Type B pancreatic cell (in vitro differentiated cells): ENCODE measurements around the gene FOXN3. TPM values are rescaled to one million over a fixed set of nuclear protein-coding genes. Genes with fewer than 3 reads are reported as not detected.

Experiments used
- DNase-seq: peaks from one replicate; pipeline ENCODE4 v3.0.0; 2021; ENCODE audit warnings: mixed read lengths; ENCODE audit not compliant: unreplicated experiment; ENCODE audit errors: extremely low spot score
- H3K27ac Mint-ChIP-seq: 2 replicates; pipeline ENCODE4 v1.8.0; 2021; ENCODE audit warnings: mild to moderate bottlenecking, mixed read lengths
- H3K27me3 Mint-ChIP-seq: 2 replicates; pipeline ENCODE4 v1.8.0; 2021; ENCODE audit warnings: mixed read lengths
- H3K36me3 Mint-ChIP-seq: 2 replicates; pipeline ENCODE4 v1.8.0; 2021; ENCODE audit warnings: mixed read lengths
- H3K4me1 Mint-ChIP-seq: one replicate; pipeline ENCODE4 v1.8.0; 2021; ENCODE audit warnings: mixed read lengths; ENCODE audit not compliant: unreplicated experiment
- H3K4me3 Mint-ChIP-seq: 2 replicates; pipeline ENCODE4 v1.8.0; 2021; ENCODE audit warnings: mild to moderate bottlenecking, mixed read lengths
- H3K9me3 Mint-ChIP-seq: 2 replicates; pipeline ENCODE4 v1.8.0; 2021; ENCODE audit warnings: mixed read lengths
- total RNA-seq: library from RNA; stranded (reverse); gene quantifications from 2 replicates; pipeline ENCODE4 v1.2.1, GENCODE V29; 2021; ENCODE audit warnings: low replicate concordance
- TF ChIP-seq, protein P1 (sequence below): fragments of 200-600 bp; sonication (generic); conservative IDR thresholded peaks from 2 replicates; pipeline ENCODE4 v1.5.0; 2021; ENCODE audit warnings: antibody characterized with exemption, mild to moderate bottlenecking

Gene FOXN3
- total RNA-seq, 1 donor from 2014 or later, result 73.5 TPM

DNA sequence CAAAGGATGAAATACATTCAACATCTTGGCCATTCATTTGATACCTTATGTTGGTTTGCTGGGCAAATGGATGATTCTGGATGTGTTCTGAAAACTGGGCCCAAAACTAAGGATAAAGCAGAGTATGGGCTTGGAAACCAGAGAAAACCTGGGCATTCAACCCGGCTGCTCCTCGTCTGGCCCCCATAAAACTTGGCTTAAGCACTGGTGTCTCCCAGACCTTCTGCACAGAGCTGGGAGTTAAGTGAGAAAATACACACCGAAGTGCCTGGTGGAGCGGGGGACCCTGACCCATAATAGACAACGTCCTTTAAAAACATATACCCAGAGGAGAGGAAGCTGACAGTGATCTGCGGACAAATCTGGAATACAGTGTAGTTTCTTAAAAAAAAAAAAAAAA lies 112.5 kb downstream of the FOXN3 start:
- Mint-ChIP-seq H3K4me1 (peaks cover 42% of the 10 kb centered on the region), H3K9me3 (peaks cover 4% of the 10 kb centered on the region), H3K36me3 (peaks cover 27% of the 10 kb centered on the region), H3K27me3 (no peaks in the 10 kb centered on the region), H3K27ac (peak overlapping the region; percentile 45), H3K4me3 (no peak overlapping the region)
- TF ChIP-seq, protein P1, sequence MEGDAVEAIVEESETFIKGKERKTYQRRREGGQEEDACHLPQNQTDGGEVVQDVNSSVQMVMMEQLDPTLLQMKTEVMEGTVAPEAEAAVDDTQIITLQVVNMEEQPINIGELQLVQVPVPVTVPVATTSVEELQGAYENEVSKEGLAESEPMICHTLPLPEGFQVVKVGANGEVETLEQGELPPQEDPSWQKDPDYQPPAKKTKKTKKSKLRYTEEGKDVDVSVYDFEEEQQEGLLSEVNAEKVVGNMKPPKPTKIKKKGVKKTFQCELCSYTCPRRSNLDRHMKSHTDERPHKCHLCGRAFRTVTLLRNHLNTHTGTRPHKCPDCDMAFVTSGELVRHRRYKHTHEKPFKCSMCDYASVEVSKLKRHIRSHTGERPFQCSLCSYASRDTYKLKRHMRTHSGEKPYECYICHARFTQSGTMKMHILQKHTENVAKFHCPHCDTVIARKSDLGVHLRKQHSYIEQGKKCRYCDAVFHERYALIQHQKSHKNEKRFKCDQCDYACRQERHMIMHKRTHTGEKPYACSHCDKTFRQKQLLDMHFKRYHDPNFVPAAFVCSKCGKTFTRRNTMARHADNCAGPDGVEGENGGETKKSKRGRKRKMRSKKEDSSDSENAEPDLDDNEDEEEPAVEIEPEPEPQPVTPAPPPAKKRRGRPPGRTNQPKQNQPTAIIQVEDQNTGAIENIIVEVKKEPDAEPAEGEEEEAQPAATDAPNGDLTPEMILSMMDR, result no peak
- no peak for DNase-seq

DNA sequence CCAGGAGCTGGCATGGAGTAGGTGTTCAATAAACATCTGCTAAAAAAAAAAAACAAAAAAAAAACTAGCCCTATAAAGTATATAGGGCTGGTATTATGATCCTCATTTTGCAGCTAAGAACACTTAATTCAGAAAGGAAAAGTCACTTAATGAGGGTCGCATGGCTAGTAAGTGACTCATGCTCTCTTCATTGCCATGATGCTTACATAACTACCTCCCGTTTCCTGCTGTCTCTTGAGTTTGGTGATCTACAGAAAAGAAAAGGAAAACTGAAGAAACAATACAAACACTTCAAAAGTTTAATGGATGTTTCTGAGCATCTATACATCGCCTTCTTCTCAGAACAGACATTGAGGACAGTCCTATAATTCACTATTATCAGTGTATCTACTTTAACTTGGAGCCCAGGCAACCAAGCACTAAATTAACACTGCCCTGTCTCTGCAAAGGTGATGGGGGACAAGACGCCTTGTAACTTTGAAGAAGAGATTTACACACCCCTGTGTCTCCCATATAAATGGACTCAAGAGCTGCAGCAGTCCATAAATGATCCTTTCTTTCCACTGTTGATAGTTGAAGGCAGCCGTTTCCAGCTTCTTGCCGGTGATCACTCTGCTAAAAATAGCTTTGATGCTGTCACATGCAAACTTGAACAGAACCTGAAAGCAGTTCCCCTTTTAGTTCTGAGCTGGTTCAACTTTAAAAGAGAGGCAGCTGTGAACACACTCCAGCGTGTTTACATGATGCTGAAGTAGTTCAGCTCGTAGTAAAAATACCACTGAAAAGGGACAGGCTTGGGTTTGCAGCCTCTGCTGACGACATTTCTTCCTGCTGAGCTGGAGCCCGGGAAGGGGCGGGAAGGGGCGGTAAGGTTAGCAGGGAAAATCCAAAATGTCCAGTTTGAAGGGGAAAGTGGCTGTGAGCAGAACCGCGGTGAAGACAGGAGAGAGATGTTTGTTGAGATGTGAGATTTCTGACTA lies 113.3 kb downstream of the FOXN3 start:
- H3K4me3 Mint-ChIP-seq, result peak overlapping the region; percentile 65
- no peak for DNase-seq
- peaks cover 4% of the 10 kb centered on the region for H3K9me3 Mint-ChIP-seq
- H3K27ac Mint-ChIP-seq, result peak overlapping the region; percentile 74
- H3K36me3 Mint-ChIP-seq, result peaks cover 27% of the 10 kb centered on the region
- TF ChIP-seq, protein P1, result no peak
- no peaks in the 10 kb centered on the region for H3K27me3 Mint-ChIP-seq
- H3K4me1 Mint-ChIP-seq, result peaks cover 42% of the 10 kb centered on the region

DNA sequence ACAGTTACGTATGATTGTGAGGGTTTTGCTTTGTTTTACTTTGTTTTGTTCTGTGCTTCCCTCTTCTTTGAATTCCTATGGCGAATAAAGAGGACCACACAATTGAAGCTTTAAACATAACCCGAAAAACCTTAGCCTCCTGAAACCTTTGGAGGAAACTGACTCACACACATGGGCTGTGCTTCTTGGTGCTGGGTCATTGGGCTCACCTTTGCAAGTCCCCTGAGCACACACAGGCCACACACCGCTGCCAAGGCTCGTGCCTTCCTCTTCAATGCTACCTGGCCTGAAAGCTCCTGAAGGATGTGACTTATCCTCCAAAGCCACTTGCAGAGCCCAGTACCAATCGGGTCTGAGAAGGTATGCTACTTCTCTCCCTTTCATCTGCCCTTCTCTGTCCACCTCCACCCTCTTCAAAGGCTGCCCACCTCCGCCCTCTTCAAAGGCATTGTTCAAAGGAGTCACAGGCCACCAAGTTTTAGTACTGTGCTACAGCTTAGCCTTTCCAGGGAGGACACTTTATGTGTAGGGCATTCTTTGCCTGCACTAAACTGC lies 114.6 kb downstream of the FOXN3 start:
- TF ChIP-seq, protein P1, result no peak
- Mint-ChIP-seq H3K27me3 (no peaks in the 10 kb centered on the region), H3K9me3 (peaks cover 4% of the 10 kb centered on the region), H3K36me3 (peaks cover 20% of the 10 kb centered on the region), H3K27ac (no peak overlapping the region), H3K4me1 (peaks cover 39% of the 10 kb centered on the region), H3K4me3 (no peak overlapping the region)
- DNase-seq, result no peak

DNA sequence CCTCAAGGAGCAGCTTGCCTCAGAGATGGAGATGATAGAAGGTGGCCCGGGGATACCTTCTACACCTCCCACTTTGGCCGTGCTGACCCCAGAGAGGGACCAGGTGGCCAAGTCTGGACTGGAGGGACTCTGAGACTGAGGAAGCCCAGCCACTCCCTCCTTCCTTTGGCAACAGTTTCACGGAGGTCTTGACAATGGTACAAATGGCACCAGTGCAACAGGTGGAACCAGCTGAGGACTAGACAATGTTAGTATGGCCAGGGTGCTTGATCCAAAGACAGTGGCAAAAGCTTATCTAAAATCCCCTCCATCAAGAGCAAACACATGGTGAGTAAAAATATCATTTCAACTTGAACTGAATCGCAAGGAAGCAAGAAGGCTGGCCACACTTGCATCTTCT lies 117.4 kb downstream of the FOXN3 start:
- TF ChIP-seq, protein P1, result no peak
- H3K27ac Mint-ChIP-seq, result no peak overlapping the region
- H3K27me3 Mint-ChIP-seq, result no peaks in the 10 kb centered on the region
- peaks cover 22% of the 10 kb centered on the region for H3K36me3 Mint-ChIP-seq
- DNase-seq, result no peak
- H3K4me3 Mint-ChIP-seq, result no peak overlapping the region
- H3K9me3 Mint-ChIP-seq, result peaks cover 4% of the 10 kb centered on the region
- H3K4me1 Mint-ChIP-seq, result peaks cover 21% of the 10 kb centered on the region

DNA sequence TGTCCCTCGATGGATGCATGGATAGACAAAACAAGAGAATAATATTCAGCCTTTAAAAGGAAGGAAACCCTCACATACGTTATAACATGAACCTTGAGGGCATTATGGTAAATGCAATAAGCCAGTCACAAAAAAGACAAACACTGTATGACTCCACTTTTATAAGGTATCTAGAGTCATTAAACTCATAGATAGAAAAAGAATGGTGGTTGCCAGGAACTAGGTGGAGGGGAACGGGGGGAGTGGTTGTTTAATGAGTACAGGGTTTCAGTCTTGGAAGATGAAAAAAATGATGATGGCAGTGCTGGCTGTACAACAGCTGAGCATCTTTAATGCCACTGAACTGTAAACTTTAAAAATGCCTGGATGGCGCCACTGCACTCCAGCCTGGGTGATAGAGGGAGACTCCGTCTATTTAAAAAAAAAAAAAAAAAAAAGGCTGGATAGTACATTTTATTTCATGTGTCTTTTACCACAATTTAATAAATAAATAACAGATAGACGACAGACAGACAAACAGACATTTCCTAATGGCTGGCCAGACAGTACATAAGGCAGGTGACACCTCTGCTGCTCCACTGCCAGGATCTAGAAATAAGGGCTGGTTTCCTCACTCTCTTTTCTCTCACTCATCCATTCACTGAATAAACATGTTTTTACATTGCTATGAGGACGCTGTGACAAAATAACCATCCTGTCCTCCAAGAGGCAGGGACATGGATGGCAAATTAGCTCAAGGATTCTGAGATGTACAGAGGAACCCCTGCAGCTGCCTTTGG lies 118.8 kb downstream of the FOXN3 start:
- Mint-ChIP-seq H3K4me3 (no peak overlapping the region), H3K9me3 (peaks cover 4% of the 10 kb centered on the region), H3K36me3 (peaks cover 22% of the 10 kb centered on the region), H3K27ac (no peak overlapping the region), H3K27me3 (no peaks in the 10 kb centered on the region), H3K4me1 (peaks cover 13% of the 10 kb centered on the region)
- DNase-seq, result no peak
- TF ChIP-seq, protein P1, result no peak
